H1 (cell line): ENCODE data around the gene METTL5.

Source experiments
- ASH2L ChIP-seq: fragments of 200-600, 300-600 bp; sonication (generic); IDR thresholded peaks from one replicate; pipeline ENCODE4 v1.7.1; 2017; ENCODE audit warnings: low read length
- ATF2 ChIP-seq: IDR thresholded peaks from 2 replicates; pipeline ENCODE4 v1.6.1; 2012; ENCODE audit warnings: low read length, inconsistent platforms
- CBX8 ChIP-seq: fragments of 300-800, 300-1000 bp; sonication (generic); IDR thresholded peaks from 2 replicates; pipeline ENCODE4 v1.7.1; 2016; ENCODE audit warnings: low read depth, low read length, borderline replicate concordance
- EZH2 ChIP-seq: fragments of 200-600 bp; sonication (generic); IDR thresholded peaks from 2 replicates; pipeline ENCODE4 v1.7.1; 2012; ENCODE audit warnings: low read depth, mild to moderate bottlenecking, moderate library complexity, low read length, inconsistent platforms; ENCODE audit not compliant: severe bottlenecking
- FOSL1 ChIP-seq: IDR thresholded peaks from 2 replicates; pipeline ENCODE4 v1.6.1; 2011; ENCODE audit warnings: mild to moderate bottlenecking, low read depth, low read length, moderate library complexity; ENCODE audit not compliant: insufficient read depth
- KDM1A ChIP-seq: fragments of 200-600, 300-600 bp; sonication (generic); IDR thresholded peaks from 2 replicates; pipeline ENCODE4 v1.7.1; 2016; ENCODE audit warnings: mild to moderate bottlenecking, low read length, borderline replicate concordance
- POLR2A ChIP-seq, 2 experiments: IDR thresholded peaks; 1 replicate in 1 of 2; 2 replicates in 1 of 2; pipeline ENCODE4 v1.6.1; 2011; ENCODE audit warnings: low read depth in 2 of 2, low read length in 2 of 2, mild to moderate bottlenecking in 2 of 2; ENCODE audit errors: control extremely low read depth in 1 of 2
- POLR2AphosphoS5 ChIP-seq: IDR thresholded peaks from 2 replicates; pipeline ENCODE4 v1.6.1; 2011; ENCODE audit warnings: low read depth, low read length
- RBBP5 ChIP-seq: IDR thresholded peaks from 2 replicates; pipeline ENCODE4 v1.7.1; 2012; ENCODE audit warnings: low read depth, mild to moderate bottlenecking, inconsistent platforms, low read length, moderate library complexity, borderline replicate concordance
- ZNF274 ChIP-seq: IDR thresholded peaks from 2 replicates; pipeline ENCODE4 v1.7.0; 2012; ENCODE audit warnings: low read length, borderline replicate concordance; ENCODE audit errors: extremely low read depth
- TF ChIP-seq, protein P1 (sequence below), 3 experiments: IDR thresholded peaks; 1 replicate in 2 of 3; 2 replicates in 1 of 3; pipeline versions ENCODE4 v1.5.1 to v1.6.1; 2011; ENCODE audit warnings: low read length in 3 of 3, mild to moderate bottlenecking in 3 of 3, inconsistent platforms in 2 of 3, low read depth in 1 of 3, moderate library complexity in 1 of 3; ENCODE audit not compliant: insufficient read depth in 1 of 3; ENCODE audit errors: control extremely low read depth in 1 of 3
- TF ChIP-seq, protein P2 (sequence below): fragments of 300-600 bp; sonication (generic); IDR thresholded peaks from 2 replicates; pipeline ENCODE4 v1.7.1; 2012; ENCODE audit warnings: low read length, moderate library complexity, mild to moderate bottlenecking, inconsistent platforms; ENCODE audit not compliant: insufficient replicate concordance

DNA sequence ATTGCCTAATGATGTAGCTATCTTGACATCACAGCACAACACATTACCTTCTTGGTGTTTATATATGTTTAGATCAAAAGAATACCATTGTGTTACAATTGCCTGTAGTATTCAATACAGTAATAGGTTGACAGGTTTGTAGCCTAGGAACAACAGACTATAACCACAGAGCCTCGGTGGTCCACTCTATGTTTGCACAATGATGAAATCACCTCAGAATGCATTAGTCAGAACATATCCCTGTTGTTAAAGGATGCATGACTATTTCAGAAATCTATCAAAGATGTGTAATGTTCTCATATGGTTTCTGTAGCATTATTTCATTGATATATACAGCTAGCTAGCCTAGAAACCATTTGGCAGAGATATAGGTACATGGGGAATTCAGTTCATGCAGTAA lies 8.9 kb downstream of the METTL5 start:
- TF ChIP-seq, protein P1, sequence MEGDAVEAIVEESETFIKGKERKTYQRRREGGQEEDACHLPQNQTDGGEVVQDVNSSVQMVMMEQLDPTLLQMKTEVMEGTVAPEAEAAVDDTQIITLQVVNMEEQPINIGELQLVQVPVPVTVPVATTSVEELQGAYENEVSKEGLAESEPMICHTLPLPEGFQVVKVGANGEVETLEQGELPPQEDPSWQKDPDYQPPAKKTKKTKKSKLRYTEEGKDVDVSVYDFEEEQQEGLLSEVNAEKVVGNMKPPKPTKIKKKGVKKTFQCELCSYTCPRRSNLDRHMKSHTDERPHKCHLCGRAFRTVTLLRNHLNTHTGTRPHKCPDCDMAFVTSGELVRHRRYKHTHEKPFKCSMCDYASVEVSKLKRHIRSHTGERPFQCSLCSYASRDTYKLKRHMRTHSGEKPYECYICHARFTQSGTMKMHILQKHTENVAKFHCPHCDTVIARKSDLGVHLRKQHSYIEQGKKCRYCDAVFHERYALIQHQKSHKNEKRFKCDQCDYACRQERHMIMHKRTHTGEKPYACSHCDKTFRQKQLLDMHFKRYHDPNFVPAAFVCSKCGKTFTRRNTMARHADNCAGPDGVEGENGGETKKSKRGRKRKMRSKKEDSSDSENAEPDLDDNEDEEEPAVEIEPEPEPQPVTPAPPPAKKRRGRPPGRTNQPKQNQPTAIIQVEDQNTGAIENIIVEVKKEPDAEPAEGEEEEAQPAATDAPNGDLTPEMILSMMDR (IDR thresholded peaks at IDR 0.05; ENCODE audit: control extremely low read depth in 1 of 3, insufficient read depth in 1 of 3, low read depth in 1 of 3, low read length in 3 of 3) = no peak
- TF ChIP-seq EZH2 = no peak
- TF ChIP-seq ASH2L = no peak
- no peak for TF ChIP-seq RBBP5
- TF ChIP-seq FOSL1 = no peak
- no peak for TF ChIP-seq ZNF274
- no peak for TF ChIP-seq KDM1A
- TF ChIP-seq, protein P2, sequence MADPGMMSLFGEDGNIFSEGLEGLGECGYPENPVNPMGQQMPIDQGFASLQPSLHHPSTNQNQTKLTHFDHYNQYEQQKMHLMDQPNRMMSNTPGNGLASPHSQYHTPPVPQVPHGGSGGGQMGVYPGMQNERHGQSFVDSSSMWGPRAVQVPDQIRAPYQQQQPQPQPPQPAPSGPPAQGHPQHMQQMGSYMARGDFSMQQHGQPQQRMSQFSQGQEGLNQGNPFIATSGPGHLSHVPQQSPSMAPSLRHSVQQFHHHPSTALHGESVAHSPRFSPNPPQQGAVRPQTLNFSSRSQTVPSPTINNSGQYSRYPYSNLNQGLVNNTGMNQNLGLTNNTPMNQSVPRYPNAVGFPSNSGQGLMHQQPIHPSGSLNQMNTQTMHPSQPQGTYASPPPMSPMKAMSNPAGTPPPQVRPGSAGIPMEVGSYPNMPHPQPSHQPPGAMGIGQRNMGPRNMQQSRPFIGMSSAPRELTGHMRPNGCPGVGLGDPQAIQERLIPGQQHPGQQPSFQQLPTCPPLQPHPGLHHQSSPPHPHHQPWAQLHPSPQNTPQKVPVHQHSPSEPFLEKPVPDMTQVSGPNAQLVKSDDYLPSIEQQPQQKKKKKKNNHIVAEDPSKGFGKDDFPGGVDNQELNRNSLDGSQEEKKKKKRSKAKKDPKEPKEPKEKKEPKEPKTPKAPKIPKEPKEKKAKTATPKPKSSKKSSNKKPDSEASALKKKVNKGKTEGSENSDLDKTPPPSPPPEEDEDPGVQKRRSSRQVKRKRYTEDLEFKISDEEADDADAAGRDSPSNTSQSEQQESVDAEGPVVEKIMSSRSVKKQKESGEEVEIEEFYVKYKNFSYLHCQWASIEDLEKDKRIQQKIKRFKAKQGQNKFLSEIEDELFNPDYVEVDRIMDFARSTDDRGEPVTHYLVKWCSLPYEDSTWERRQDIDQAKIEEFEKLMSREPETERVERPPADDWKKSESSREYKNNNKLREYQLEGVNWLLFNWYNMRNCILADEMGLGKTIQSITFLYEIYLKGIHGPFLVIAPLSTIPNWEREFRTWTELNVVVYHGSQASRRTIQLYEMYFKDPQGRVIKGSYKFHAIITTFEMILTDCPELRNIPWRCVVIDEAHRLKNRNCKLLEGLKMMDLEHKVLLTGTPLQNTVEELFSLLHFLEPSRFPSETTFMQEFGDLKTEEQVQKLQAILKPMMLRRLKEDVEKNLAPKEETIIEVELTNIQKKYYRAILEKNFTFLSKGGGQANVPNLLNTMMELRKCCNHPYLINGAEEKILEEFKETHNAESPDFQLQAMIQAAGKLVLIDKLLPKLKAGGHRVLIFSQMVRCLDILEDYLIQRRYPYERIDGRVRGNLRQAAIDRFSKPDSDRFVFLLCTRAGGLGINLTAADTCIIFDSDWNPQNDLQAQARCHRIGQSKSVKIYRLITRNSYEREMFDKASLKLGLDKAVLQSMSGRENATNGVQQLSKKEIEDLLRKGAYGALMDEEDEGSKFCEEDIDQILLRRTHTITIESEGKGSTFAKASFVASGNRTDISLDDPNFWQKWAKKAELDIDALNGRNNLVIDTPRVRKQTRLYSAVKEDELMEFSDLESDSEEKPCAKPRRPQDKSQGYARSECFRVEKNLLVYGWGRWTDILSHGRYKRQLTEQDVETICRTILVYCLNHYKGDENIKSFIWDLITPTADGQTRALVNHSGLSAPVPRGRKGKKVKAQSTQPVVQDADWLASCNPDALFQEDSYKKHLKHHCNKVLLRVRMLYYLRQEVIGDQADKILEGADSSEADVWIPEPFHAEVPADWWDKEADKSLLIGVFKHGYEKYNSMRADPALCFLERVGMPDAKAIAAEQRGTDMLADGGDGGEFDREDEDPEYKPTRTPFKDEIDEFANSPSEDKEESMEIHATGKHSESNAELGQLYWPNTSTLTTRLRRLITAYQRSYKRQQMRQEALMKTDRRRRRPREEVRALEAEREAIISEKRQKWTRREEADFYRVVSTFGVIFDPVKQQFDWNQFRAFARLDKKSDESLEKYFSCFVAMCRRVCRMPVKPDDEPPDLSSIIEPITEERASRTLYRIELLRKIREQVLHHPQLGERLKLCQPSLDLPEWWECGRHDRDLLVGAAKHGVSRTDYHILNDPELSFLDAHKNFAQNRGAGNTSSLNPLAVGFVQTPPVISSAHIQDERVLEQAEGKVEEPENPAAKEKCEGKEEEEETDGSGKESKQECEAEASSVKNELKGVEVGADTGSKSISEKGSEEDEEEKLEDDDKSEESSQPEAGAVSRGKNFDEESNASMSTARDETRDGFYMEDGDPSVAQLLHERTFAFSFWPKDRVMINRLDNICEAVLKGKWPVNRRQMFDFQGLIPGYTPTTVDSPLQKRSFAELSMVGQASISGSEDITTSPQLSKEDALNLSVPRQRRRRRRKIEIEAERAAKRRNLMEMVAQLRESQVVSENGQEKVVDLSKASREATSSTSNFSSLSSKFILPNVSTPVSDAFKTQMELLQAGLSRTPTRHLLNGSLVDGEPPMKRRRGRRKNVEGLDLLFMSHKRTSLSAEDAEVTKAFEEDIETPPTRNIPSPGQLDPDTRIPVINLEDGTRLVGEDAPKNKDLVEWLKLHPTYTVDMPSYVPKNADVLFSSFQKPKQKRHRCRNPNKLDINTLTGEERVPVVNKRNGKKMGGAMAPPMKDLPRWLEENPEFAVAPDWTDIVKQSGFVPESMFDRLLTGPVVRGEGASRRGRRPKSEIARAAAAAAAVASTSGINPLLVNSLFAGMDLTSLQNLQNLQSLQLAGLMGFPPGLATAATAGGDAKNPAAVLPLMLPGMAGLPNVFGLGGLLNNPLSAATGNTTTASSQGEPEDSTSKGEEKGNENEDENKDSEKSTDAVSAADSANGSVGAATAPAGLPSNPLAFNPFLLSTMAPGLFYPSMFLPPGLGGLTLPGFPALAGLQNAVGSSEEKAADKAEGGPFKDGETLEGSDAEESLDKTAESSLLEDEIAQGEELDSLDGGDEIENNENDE = no peak
- no peak for TF ChIP-seq POLR2AphosphoS5
- no peak for TF ChIP-seq POLR2A (IDR thresholded peaks at IDR 0.05; ENCODE audit: control extremely low read depth in 1 of 2, low read depth in 2 of 2, low read length in 2 of 2)
- no peak for TF ChIP-seq ATF2
- TF ChIP-seq CBX8 = no peak
